DOHH2 (cell line): ENCODE measurements around the gene ANO10.

Experiments
- H3F3A ChIP-seq: fragments of 200-600 bp; sonication (generic), shearing (Covaris generic); 2 replicates; pipeline ENCODE4 v1.6.0; 2016; ENCODE audit warnings: antibody characterized with exemption, mild to moderate bottlenecking; ENCODE audit not compliant: control insufficient read depth, insufficient read depth
- H3K27ac ChIP-seq: fragments of 200-600 bp; sonication (generic); 2 replicates; pipeline ENCODE4 v1.5.1; 2014; ENCODE audit warnings: low read depth, mild to moderate bottlenecking, low read length, moderate library complexity
- H3K27me3 ChIP-seq: fragments of 200-600 bp; sonication (generic); 2 replicates; pipeline ENCODE4 v1.6.1; 2014; ENCODE audit warnings: mild to moderate bottlenecking, low read length, mixed read lengths; ENCODE audit not compliant: control insufficient read depth
- H3K36me3 ChIP-seq: fragments of 200-600 bp; sonication (generic); 2 replicates; pipeline ENCODE4 v1.6.1; 2014; ENCODE audit warnings: mild to moderate bottlenecking, low read length, moderate library complexity, mixed read lengths; ENCODE audit not compliant: control insufficient read depth
- H3K4me1 ChIP-seq: fragments of 200-600 bp; sonication (generic); 2 replicates; pipeline ENCODE4 v1.6.1; 2014; ENCODE audit warnings: mild to moderate bottlenecking, low read length, mixed read lengths; ENCODE audit not compliant: control insufficient read depth
- H3K4me2 ChIP-seq: fragments of 200-600 bp; sonication (generic); 2 replicates; pipeline ENCODE4 v1.6.0; 2014; ENCODE audit warnings: mild to moderate bottlenecking, low read length, moderate library complexity
- H3K4me3 ChIP-seq: fragments of 200-600 bp; sonication (generic); 2 replicates; pipeline ENCODE4 v1.5.1; 2014; ENCODE audit warnings: mild to moderate bottlenecking, low read length, mixed read lengths
- H3K79me2 ChIP-seq: fragments of 200-600 bp; sonication (generic); 2 replicates; pipeline ENCODE4 v1.6.1; 2014; ENCODE audit warnings: mild to moderate bottlenecking, low read length, mixed read lengths; ENCODE audit not compliant: control insufficient read depth
- H3K9me2 ChIP-seq: fragments of 200-600 bp; sonication (generic); replicated peaks from 2 replicates; pipeline ENCODE4 v1.6.1; 2014; ENCODE audit warnings: mild to moderate bottlenecking, low read length, mixed read lengths; ENCODE audit not compliant: control insufficient read depth
- H3K9me3 ChIP-seq: fragments of 200-600 bp; sonication (generic); 2 replicates; pipeline ENCODE4 v1.6.1; 2014; ENCODE audit warnings: antibody characterized with exemption, low read length, mixed read lengths; ENCODE audit not compliant: control insufficient read depth, insufficient read depth
- H4K20me1 ChIP-seq: fragments of 200-600 bp; sonication (generic); 2 replicates; pipeline ENCODE4 v1.6.0; 2014; ENCODE audit warnings: low read depth, mild to moderate bottlenecking, antibody characterized with exemption, low read length, moderate library complexity; ENCODE audit not compliant: control insufficient read depth, insufficient read depth
- CTCF ChIP-seq: fragments of 200-600 bp; sonication (generic); IDR thresholded peaks from one replicate; pipeline ENCODE4 v1.5.1; 2014; ENCODE audit warnings: antibody characterized with exemption, mild to moderate bottlenecking, low read depth, low read length; ENCODE audit not compliant: poor library complexity, severe bottlenecking
- EZH2phosphoT487 ChIP-seq: fragments of 200-600 bp; sonication (generic); IDR thresholded peaks from 2 replicates; pipeline ENCODE4 v1.6.1; 2017; ENCODE audit warnings: borderline replicate concordance, mild to moderate bottlenecking, antibody characterized with exemption, low read length, moderate library complexity, mixed read lengths

The ANO10 gene

DNA sequence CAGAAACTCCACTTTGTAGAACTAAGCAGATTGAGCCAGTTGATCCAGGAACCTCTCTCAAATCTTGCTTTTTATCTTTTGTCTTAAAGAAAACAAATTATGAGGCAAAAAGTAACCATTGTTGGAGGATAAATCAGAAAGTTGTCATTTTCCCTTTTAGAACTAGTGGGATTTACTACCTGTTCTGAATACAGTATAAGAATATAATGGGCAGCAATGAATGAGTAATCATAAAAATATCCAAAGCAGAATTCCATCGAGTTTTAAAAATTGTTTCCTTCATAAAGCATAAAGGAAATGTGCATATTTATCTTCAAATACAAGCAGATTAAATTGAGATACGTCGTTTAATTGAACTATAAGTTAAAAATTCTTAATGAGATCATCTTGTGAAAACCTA lies 15.9 kb upstream of the ANO10 start:
- Histone ChIP-seq H3K4me1 (no peaks in the 10 kb centered on the region), H3K27me3 (no peaks in the 10 kb centered on the region; the same call in 1 of the 2 replicates), H3K36me3 (no peaks in the 10 kb centered on the region), H3K79me2 (no peaks in the 10 kb centered on the region), H4K20me1 (no peaks in the 10 kb centered on the region), H3K9me2 (no peaks in the 10 kb centered on the region), H3K9me3 (no peaks in the 10 kb centered on the region), H3K4me2 (no peak overlapping the region), H3K4me3 (no peak overlapping the region), H3F3A (no peaks in the 10 kb centered on the region), H3K27ac (no peak overlapping the region)
- TF ChIP-seq EZH2phosphoT487: no peak
- TF ChIP-seq CTCF: no peak

DNA sequence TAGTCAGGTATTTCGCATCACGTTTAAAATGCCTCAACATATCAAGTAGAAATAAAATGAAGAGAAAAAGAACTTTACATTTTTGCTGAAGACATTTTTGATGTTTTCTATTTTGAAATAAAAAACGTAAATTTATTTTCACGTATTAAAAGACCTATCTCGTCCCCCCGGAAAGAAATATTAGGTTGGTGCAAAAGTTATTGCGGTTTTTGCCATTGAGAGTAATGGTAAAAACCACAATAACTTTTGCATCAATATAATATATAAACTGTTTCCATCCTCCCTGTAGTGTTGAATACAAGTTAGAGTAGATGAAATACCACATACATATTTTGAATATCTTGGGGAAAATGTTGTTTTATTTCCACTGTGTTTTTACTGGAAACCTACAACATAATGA lies 11.2 kb upstream of the ANO10 start:
- no peaks in the 10 kb centered on the region for H3K9me3 ChIP-seq
- H3K27me3 ChIP-seq: no peaks in the 10 kb centered on the region
- H3K4me2 ChIP-seq: no peak overlapping the region
- no peak overlapping the region for H3K27ac ChIP-seq
- H3K36me3 ChIP-seq: no peaks in the 10 kb centered on the region
- no peaks in the 10 kb centered on the region for H4K20me1 ChIP-seq
- no peak overlapping the region for H3K4me3 ChIP-seq
- H3K9me2 ChIP-seq: no peaks in the 10 kb centered on the region
- no peak for TF ChIP-seq CTCF
- TF ChIP-seq EZH2phosphoT487: no peak
- no peaks in the 10 kb centered on the region for H3F3A ChIP-seq
- H3K79me2 ChIP-seq: no peaks in the 10 kb centered on the region
- no peaks in the 10 kb centered on the region for H3K4me1 ChIP-seq

- H4K20me1 ChIP-seq: no peaks in the 10 kb centered on the region
- no peaks in the 10 kb centered on the region for H3K4me1 ChIP-seq
- TF ChIP-seq CTCF (no peak), EZH2phosphoT487 (no peak)
- no peak overlapping the region for H3K4me2 ChIP-seq
- no peaks in the 10 kb centered on the region for H3K9me3 ChIP-seq
- no peaks in the 10 kb centered on the region for H3K36me3 ChIP-seq
- no peaks in the 10 kb centered on the region for H3K27me3 ChIP-seq
- H3K79me2 ChIP-seq: no peaks in the 10 kb centered on the region
- H3K27ac ChIP-seq: no peak overlapping the region
- no peaks in the 10 kb centered on the region for H3F3A ChIP-seq
- no peak overlapping the region for H3K4me3 ChIP-seq
- H3K9me2 ChIP-seq: no peaks in the 10 kb centered on the region
Observed at GRCh38 chr3:43632269-43632733, 10.5 kb upstream of the ANO10 start.
